Measurements from ENCODE around the gene C10orf67. TPM values are rescaled to one million over a fixed set of nuclear protein-coding genes. Genes with fewer than 3 reads are reported as not detected.

The C10orf67 gene
- total RNA-seq, 1 experiment from 2014 or later = 0.45 TPM

- TF ChIP-seq CTCF (IDR thresholded peaks at IDR 0.05; ENCODE audit: unreplicated experiment) = no peak
- CTCF ChIA-PET = no interaction called here
- intact Hi-C loops (cut with micrococcal nuclease; ENCODE audit: unreplicated experiment) = no loop called here
- no peak for DNase-seq
- Mint-ChIP-seq H3K4me3 (ENCODE audit: low read depth, unreplicated experiment) (peak overlapping the region; percentile 44), H3K4me1 (ENCODE audit: low read depth, unreplicated experiment) (no peaks in the 10 kb centered on the region), H3K27me3 (ENCODE audit: unreplicated experiment) (peaks cover 89% of the 10 kb centered on the region), H3K9me3 (ENCODE audit: low read depth, unreplicated experiment) (no peaks in the 10 kb centered on the region), H3K27ac (ENCODE audit: unreplicated experiment) (no peak overlapping the region), H3K36me3 (ENCODE audit: insufficient read depth, unreplicated experiment) (no peaks in the 10 kb centered on the region)
- no TSS peak for BruUV-seq (replicated peaks)
These were observed 171.2 kb downstream of the C10orf67 start for GRCh38 chr10:23173214-23174073.

GRCh38 chr10:23172429-23173213 is 172.0 kb downstream of the C10orf67 start:
- DNase-seq = no peak
- intact Hi-C loops (cut with micrococcal nuclease; ENCODE audit: unreplicated experiment) = no loop called here
- H3K27me3 Mint-ChIP-seq (ENCODE audit: unreplicated experiment) = peaks cover 89% of the 10 kb centered on the region
- no TSS peak for BruUV-seq (replicated peaks)
- CTCF ChIA-PET = no interaction called here
- no peak for TF ChIP-seq CTCF (IDR thresholded peaks at IDR 0.05; ENCODE audit: unreplicated experiment)
- no peaks in the 10 kb centered on the region for H3K4me1 Mint-ChIP-seq (ENCODE audit: low read depth, unreplicated experiment)
- H3K27ac Mint-ChIP-seq (ENCODE audit: unreplicated experiment) = no peak overlapping the region
- H3K4me3 Mint-ChIP-seq (ENCODE audit: low read depth, unreplicated experiment) = peak overlapping the region; percentile 44
- H3K36me3 Mint-ChIP-seq (ENCODE audit: insufficient read depth, unreplicated experiment) = no peaks in the 10 kb centered on the region
- no peaks in the 10 kb centered on the region for H3K9me3 Mint-ChIP-seq (ENCODE audit: low read depth, unreplicated experiment)

GRCh38 chr10:23171232-23171876 is 173.2 kb downstream of the C10orf67 start:
- Mint-ChIP-seq H3K27ac (ENCODE audit: unreplicated experiment) (no peak overlapping the region), H3K4me1 (ENCODE audit: low read depth, unreplicated experiment) (no peaks in the 10 kb centered on the region), H3K9me3 (ENCODE audit: low read depth, unreplicated experiment) (no peaks in the 10 kb centered on the region), H3K27me3 (ENCODE audit: unreplicated experiment) (peaks cover 87% of the 10 kb centered on the region), H3K36me3 (ENCODE audit: insufficient read depth, unreplicated experiment) (no peaks in the 10 kb centered on the region), H3K4me3 (ENCODE audit: low read depth, unreplicated experiment) (no peak overlapping the region)
- intact Hi-C loops (cut with micrococcal nuclease; ENCODE audit: unreplicated experiment) = no loop called here
- DNase-seq = no peak
- TF ChIP-seq CTCF (IDR thresholded peaks at IDR 0.05; ENCODE audit: unreplicated experiment) = no peak
- CTCF ChIA-PET = no interaction called here
- BruUV-seq (replicated peaks) = no TSS peak

GRCh38 chr10:23158370-23158769 is 186.2 kb downstream of the C10orf67 start:
- H3K9me3 Mint-ChIP-seq (ENCODE audit: low read depth, unreplicated experiment) = no peaks in the 10 kb centered on the region
- CTCF ChIA-PET = interaction anchor here (0.6 to 1.7 kb wide), 5 partner anchors 134 to 1736 kb away, joined by 3 to 20 read pairs (median 5); no protein-coding TSS in a partner anchor
- peak; percentile 87 for TF ChIP-seq CTCF (IDR thresholded peaks at IDR 0.05; ENCODE audit: unreplicated experiment)
- DNase-seq = peak; percentile 54
- no peak overlapping the region for H3K4me3 Mint-ChIP-seq (ENCODE audit: low read depth, unreplicated experiment)
- no peaks in the 10 kb centered on the region for H3K4me1 Mint-ChIP-seq (ENCODE audit: low read depth, unreplicated experiment)
- BruUV-seq (replicated peaks) = no TSS peak
- intact Hi-C loops (cut with micrococcal nuclease; ENCODE audit: unreplicated experiment) = loop anchor here (1.0 to 2.0 kb wide), 3 partner anchors 135 to 544 kb away; no protein-coding TSS in a partner anchor
- H3K27me3 Mint-ChIP-seq (ENCODE audit: unreplicated experiment) = peaks cover 47% of the 10 kb centered on the region
- H3K27ac Mint-ChIP-seq (ENCODE audit: unreplicated experiment) = no peak overlapping the region
- H3K36me3 Mint-ChIP-seq (ENCODE audit: insufficient read depth, unreplicated experiment) = no peaks in the 10 kb centered on the region

Measured in Calu3 (cell line).